ENCODE measurements around the gene TCTN3.
A peak's percentile ranks its signal among the peaks of the same experiment; 100 is the strongest.
"Not testable (repeated sequence)": the region's sequence is repeated elsewhere in the genome, so short reads cannot be mapped to it uniquely, and the experiment has no call there.

The TCTN3 gene

GRCh38 chr10:95693668-95694534 is at the start of gene TCTN3:
TSS of gene TCTN3 (minus strand) at chr10:95693927. CDS start at chr10:95693899, 28 bp downstream.
- peak; percentile 95 for FAIRE-seq

GRCh38 chr10:95742962-95743535 is 49.3 kb upstream of the TCTN3 start:
- no peak for FAIRE-seq

- peak; percentile 98 for FAIRE-seq
Observed at GRCh38 chr10:95742485-95742884, 48.8 kb upstream of the TCTN3 start.

GRCh38 chr10:95741807-95742467 is 48.2 kb upstream of the TCTN3 start:
- no peak for FAIRE-seq

GRCh38 chr10:95739056-95739455 is 45.3 kb upstream of the TCTN3 start:
- FAIRE-seq: no peak

GRCh38 chr10:95732907-95733306 is 39.2 kb upstream of the TCTN3 start:
- not testable (repeated sequence) for FAIRE-seq

- no peak for FAIRE-seq
Observed at GRCh38 chr10:95730233-95730632, 36.5 kb upstream of the TCTN3 start.

- FAIRE-seq: no peak
Observed at GRCh38 chr10:95729323-95730055, 35.8 kb upstream of the TCTN3 start.

GRCh38 chr10:95728526-95728925 is 34.8 kb upstream of the TCTN3 start:
- no peak for FAIRE-seq

GRCh38 chr10:95722496-95722895 is 28.8 kb upstream of the TCTN3 start:
- not testable (repeated sequence) for FAIRE-seq

- not testable (repeated sequence) for FAIRE-seq
Observed at GRCh38 chr10:95720745-95721144, 27.0 kb upstream of the TCTN3 start.

- FAIRE-seq: no peak
Observed at GRCh38 chr10:95716866-95717265, 23.1 kb upstream of the TCTN3 start.

GRCh38 chr10:95716466-95716865 is 22.7 kb upstream of the TCTN3 start:
- no peak for FAIRE-seq

- FAIRE-seq: no peak
Observed at GRCh38 chr10:95711492-95711891, 17.8 kb upstream of the TCTN3 start.

GRCh38 chr10:95706990-95707389 is 13.3 kb upstream of the TCTN3 start:
- FAIRE-seq: no peak

- no peak for FAIRE-seq
Observed at GRCh38 chr10:95706573-95706972, 12.8 kb upstream of the TCTN3 start.

- FAIRE-seq: no peak
Observed at GRCh38 chr10:95698415-95698814, 4.7 kb upstream of the TCTN3 start.

GRCh38 chr10:95697429-95697828 is 3.7 kb upstream of the TCTN3 start:
- no peak for FAIRE-seq

GRCh38 chr10:95694665-95695064 is 938 bp upstream of the TCTN3 start:
- FAIRE-seq: no peak

GRCh38 chr10:95693071-95693667 is 558 bp downstream of the TCTN3 start:
- FAIRE-seq: no peak

- FAIRE-seq: peak; percentile 73
Observed at GRCh38 chr10:95691281-95691680, 2.4 kb downstream of the TCTN3 start.

GRCh38 chr10:95688648-95689047 is 5.1 kb downstream of the TCTN3 start:
- FAIRE-seq: no peak

- FAIRE-seq: no peak
Observed at GRCh38 chr10:95683966-95684365, 9.8 kb downstream of the TCTN3 start.

Data from islet of Langerhans (tissue), 1 donor.